ENCODE measurements around the gene PLEKHB1. TPM values are rescaled to one million over a fixed set of nuclear protein-coding genes. Genes with fewer than 3 reads are reported as not detected.

Gene PLEKHB1
- total RNA-seq: 2.5 and 4.6 TPM in 2 replicates

- H3K4me3 ChIP-seq (ENCODE audit: low read depth, low read length): no peak within 1 kb of the TSS
- TF ChIP-seq CTCF (conservative IDR thresholded peaks at IDR 0.05; ENCODE audit: low read depth, low read length): no peak
Measured at GRCh38 chr11:73645972-73646631, at the start of gene PLEKHB1. TSS of gene PLEKHB1 (plus strand) at chr11:73646581. CDS start at chr11:73646609, 28 bp downstream.

GRCh38 chr11:73597336-73597955 lies 48.9 kb upstream of the PLEKHB1 start:
- no peak for TF ChIP-seq CTCF (conservative IDR thresholded peaks at IDR 0.05; ENCODE audit: low read depth, low read length)
- DNase-seq (ENCODE audit: low read depth): no peak
- peak overlapping the region; percentile 62 for H3K4me3 ChIP-seq (ENCODE audit: low read depth, low read length)

More at GRCh38 chr11:73645972-73646631, at the start of gene PLEKHB1:
- DNase-seq (ENCODE audit: low read depth): no peak

- no peak for TF ChIP-seq CTCF (conservative IDR thresholded peaks at IDR 0.05; ENCODE audit: low read depth, low read length)
- H3K4me3 ChIP-seq (ENCODE audit: low read depth, low read length): peak within 1 kb of the TSS; percentile 62
- DNase-seq (ENCODE audit: low read depth): peak; percentile 82
Measured at GRCh38 chr11:73597956-73598718, 48.2 kb upstream of the PLEKHB1 start, which contains the start of gene FAM168A. TSS of gene FAM168A (minus strand) at chr11:73598112. CDS start at chr11:73468474, 129,638 bp downstream.

- TF ChIP-seq CTCF (conservative IDR thresholded peaks at IDR 0.05; ENCODE audit: low read depth, low read length): no peak
- no peak for DNase-seq (ENCODE audit: low read depth)
Measured at GRCh38 chr11:73598719-73599379, 47.5 kb upstream of the PLEKHB1 start.

GRCh38 chr11:73612601-73613140 lies 33.7 kb upstream of the PLEKHB1 start:
- no peak for DNase-seq (ENCODE audit: low read depth)
- no peak for TF ChIP-seq CTCF (conservative IDR thresholded peaks at IDR 0.05; ENCODE audit: low read depth, low read length)
- H3K4me3 ChIP-seq (ENCODE audit: low read depth, low read length): no peak overlapping the region

More at GRCh38 chr11:73598719-73599379, 47.5 kb upstream of the PLEKHB1 start:
- peak overlapping the region; percentile 62 for H3K4me3 ChIP-seq (ENCODE audit: low read depth, low read length)

- no peak for TF ChIP-seq CTCF (conservative IDR thresholded peaks at IDR 0.05; ENCODE audit: low read depth, low read length)
- DNase-seq (ENCODE audit: low read depth): no peak
- H3K4me3 ChIP-seq (ENCODE audit: low read depth, low read length): no peak overlapping the region
Measured at GRCh38 chr11:73614591-73614990, 31.8 kb upstream of the PLEKHB1 start.

Data from epithelial cell of proximal tubule (primary cell).